Measurements from ENCODE around the gene DRAXIN. TPM values are rescaled to one million over a fixed set of nuclear protein-coding genes. Genes with fewer than 3 reads are reported as not detected.
A peak's percentile ranks its signal among the peaks of the same experiment; 100 is the strongest.

The DRAXIN gene
- total RNA-seq, 1 donor from 2014 or later = 1.7 TPM

DNA sequence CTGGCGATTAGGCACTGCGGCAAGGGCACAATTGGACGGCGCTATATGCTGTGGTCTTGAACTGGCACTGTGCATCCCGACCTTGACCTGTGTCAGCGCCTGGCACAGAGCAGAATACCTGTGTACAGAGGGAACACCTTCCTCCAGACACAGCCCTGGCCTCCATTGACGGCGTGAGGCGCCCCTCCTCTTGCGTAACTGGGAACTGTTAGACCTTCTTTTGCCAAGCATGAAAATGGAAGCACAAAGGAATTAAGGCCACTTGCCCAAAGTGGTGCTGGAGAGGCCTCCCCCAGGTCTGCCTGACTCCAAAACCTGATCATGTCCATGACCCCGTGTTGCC lies 37.6 kb downstream of the DRAXIN start:
- no peaks in the 10 kb centered on the region for H3K36me3 ChIP-seq (ENCODE audit: insufficient read depth, low read length)
- H3K4me2 ChIP-seq (ENCODE audit: low read length) = peak overlapping the region; percentile 1
- no peak overlapping the region for H3K4me3 ChIP-seq (ENCODE audit: insufficient read depth, low read depth, low read length)
- no peak overlapping the region for H3K4me3 Mint-ChIP-seq (ENCODE audit: unreplicated experiment)
- H3K9me3 ChIP-seq (ENCODE audit: insufficient read depth, low read depth, low read length) = no peaks in the 10 kb centered on the region
- no peak for DNase-seq (ENCODE audit: low read depth)
- H3K27ac Mint-ChIP-seq (ENCODE audit: unreplicated experiment) = no peak overlapping the region
- TF ChIP-seq CTCF (IDR thresholded peaks at IDR 0.05; ENCODE audit: insufficient read depth, low read depth, low read length) (no peak), EZH2 (IDR thresholded peaks at IDR 0.05; ENCODE audit: insufficient read depth, low read length) (no peak)
- no peak for FAIRE-seq
- peaks cover 2% of the 10 kb centered on the region for H3K27me3 ChIP-seq (ENCODE audit: insufficient read depth, low read length)
- H3K36me3 Mint-ChIP-seq (ENCODE audit: low read depth, unreplicated experiment) = no peaks in the 10 kb centered on the region
- H4K20me1 ChIP-seq (ENCODE audit: insufficient read depth, low read length) = no peaks in the 10 kb centered on the region
- H3K79me2 ChIP-seq (ENCODE audit: insufficient read depth, low read length) = no peaks in the 10 kb centered on the region
- peak overlapping the region; percentile 39 for H2AFZ ChIP-seq (ENCODE audit: low read depth, low read length)
- no peaks in the 10 kb centered on the region for H3K9me3 Mint-ChIP-seq (ENCODE audit: unreplicated experiment)
- H3K27me3 Mint-ChIP-seq (ENCODE audit: low read depth, unreplicated experiment) = peaks cover 7% of the 10 kb centered on the region
- H3K4me1 ChIP-seq (ENCODE audit: insufficient read depth, low read length) = peaks cover 16% of the 10 kb centered on the region
- H3K27ac ChIP-seq (ENCODE audit: low read depth, low read length) = no peak overlapping the region
- H3K9ac ChIP-seq (ENCODE audit: low read length) = no peak overlapping the region
- H3K4me1 Mint-ChIP-seq (ENCODE audit: low read depth, unreplicated experiment) = peaks cover 23% of the 10 kb centered on the region

DNA sequence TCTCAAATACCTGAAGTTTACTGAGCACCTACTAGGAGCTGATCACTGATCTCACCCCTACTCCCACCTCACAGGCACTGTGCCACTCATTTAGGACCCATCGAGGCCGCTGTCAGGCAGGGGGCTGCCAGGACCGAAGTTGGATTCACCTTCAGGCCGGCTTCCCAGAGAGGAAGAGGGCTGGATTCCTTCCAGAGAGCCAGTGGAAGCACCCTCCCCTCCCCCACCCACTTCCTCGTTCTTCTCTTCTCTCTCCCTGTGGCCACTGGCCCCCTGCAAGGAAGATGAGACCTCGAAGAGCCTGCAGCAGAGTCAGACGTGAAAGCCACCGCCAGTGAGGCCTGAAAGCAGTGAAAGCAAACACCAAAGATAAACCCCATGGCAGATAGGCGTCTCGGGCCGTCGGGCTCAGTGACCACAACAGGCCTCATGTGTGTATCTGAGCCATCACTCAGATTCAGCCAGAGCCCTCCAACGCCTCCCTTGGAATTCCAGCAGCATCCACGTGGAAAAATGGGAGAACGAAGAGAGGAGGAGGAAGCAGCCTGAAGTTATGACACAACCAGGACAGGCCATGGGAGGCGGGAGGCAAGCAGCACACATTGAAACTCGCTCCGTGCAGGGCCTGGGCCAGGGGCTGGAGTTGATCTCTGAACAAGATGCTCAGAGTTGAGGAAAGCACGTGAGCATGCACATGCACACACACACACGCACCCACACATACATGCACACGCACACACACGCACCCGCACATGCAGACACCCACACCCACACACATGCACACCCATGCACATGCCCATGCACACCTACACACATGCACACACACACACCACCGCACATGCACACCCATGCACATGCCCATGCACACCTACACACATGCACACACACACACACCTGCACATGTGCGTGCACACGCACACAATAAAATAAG lies 38.3 kb downstream of the DRAXIN start:
- Mint-ChIP-seq H3K27ac (ENCODE audit: unreplicated experiment) (peak overlapping the region; percentile 88), H3K4me1 (ENCODE audit: low read depth, unreplicated experiment) (peaks cover 23% of the 10 kb centered on the region), H3K36me3 (ENCODE audit: low read depth, unreplicated experiment) (no peaks in the 10 kb centered on the region), H3K9me3 (ENCODE audit: unreplicated experiment) (no peaks in the 10 kb centered on the region), H3K4me3 (ENCODE audit: unreplicated experiment) (no peak overlapping the region), H3K27me3 (ENCODE audit: low read depth, unreplicated experiment) (peaks cover 4% of the 10 kb centered on the region)
- FAIRE-seq (no peak), DNase-seq (ENCODE audit: low read depth) (no peak)
- H3K9ac ChIP-seq (ENCODE audit: low read length) = no peak overlapping the region
- peaks cover 2% of the 10 kb centered on the region for H3K27me3 ChIP-seq (ENCODE audit: insufficient read depth, low read length)
- no peak overlapping the region for H3K27ac ChIP-seq (ENCODE audit: low read depth, low read length)
- H4K20me1 ChIP-seq (ENCODE audit: insufficient read depth, low read length) = no peaks in the 10 kb centered on the region
- no peaks in the 10 kb centered on the region for H3K36me3 ChIP-seq (ENCODE audit: insufficient read depth, low read length)
- peak overlapping the region; percentile 1 for H3K4me2 ChIP-seq (ENCODE audit: low read length)
- H3K4me3 ChIP-seq (ENCODE audit: insufficient read depth, low read depth, low read length) = no peak overlapping the region
- H3K4me1 ChIP-seq (ENCODE audit: insufficient read depth, low read length) = peaks cover 16% of the 10 kb centered on the region
- H3K9me3 ChIP-seq (ENCODE audit: insufficient read depth, low read depth, low read length) = no peaks in the 10 kb centered on the region
- peak overlapping the region; percentile 39 for H2AFZ ChIP-seq (ENCODE audit: low read depth, low read length)
- H3K79me2 ChIP-seq (ENCODE audit: insufficient read depth, low read length) = no peaks in the 10 kb centered on the region
- no peak for TF ChIP-seq CTCF (IDR thresholded peaks at IDR 0.05; ENCODE audit: insufficient read depth, low read depth, low read length)

DNA sequence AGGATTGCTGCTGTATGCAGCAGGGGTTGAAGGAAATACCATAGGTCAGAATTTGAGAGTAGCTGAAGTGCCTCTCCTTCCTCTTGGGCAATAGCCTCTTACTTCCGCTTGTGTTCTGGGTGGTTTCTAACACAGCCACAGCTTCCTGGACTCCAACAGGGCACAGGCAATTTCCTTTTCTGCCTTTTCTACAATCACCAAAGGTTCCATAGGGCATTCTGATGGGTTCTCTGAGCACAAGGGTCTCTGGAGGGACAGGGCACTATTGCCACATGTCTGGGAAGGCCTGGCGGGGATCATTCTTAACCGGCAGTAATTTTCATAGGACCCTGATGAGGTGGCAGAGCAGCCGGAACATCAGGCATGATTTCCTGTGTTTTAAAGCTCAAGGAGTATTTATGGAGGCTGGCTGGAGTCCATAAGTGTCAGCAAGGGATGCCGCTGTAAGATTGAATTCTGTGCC lies 39.0 kb downstream of the DRAXIN start:
- no peaks in the 10 kb centered on the region for H3K9me3 Mint-ChIP-seq (ENCODE audit: unreplicated experiment)
- H3K27me3 Mint-ChIP-seq (ENCODE audit: low read depth, unreplicated experiment) = no peaks in the 10 kb centered on the region
- Histone ChIP-seq H3K27me3 (ENCODE audit: insufficient read depth, low read length) (no peaks in the 10 kb centered on the region), H3K4me2 (ENCODE audit: low read length) (peak overlapping the region; percentile 8), H3K36me3 (ENCODE audit: insufficient read depth, low read length) (no peaks in the 10 kb centered on the region), H4K20me1 (ENCODE audit: insufficient read depth, low read length) (no peaks in the 10 kb centered on the region), H3K4me1 (ENCODE audit: insufficient read depth, low read length) (peaks cover 17% of the 10 kb centered on the region), H2AFZ (ENCODE audit: low read depth, low read length) (peak overlapping the region; percentile 1), H3K4me3 (ENCODE audit: insufficient read depth, low read depth, low read length) (no peak overlapping the region), H3K79me2 (ENCODE audit: insufficient read depth, low read length) (no peaks in the 10 kb centered on the region), H3K9me3 (ENCODE audit: insufficient read depth, low read depth, low read length) (no peaks in the 10 kb centered on the region), H3K27ac (ENCODE audit: low read depth, low read length) (no peak overlapping the region), H3K9ac (ENCODE audit: low read length) (no peak overlapping the region)
- TF ChIP-seq CTCF (IDR thresholded peaks at IDR 0.05; ENCODE audit: insufficient read depth, low read depth, low read length) (no peak), EZH2 (IDR thresholded peaks at IDR 0.05; ENCODE audit: insufficient read depth, low read length) (no peak)
- H3K4me3 Mint-ChIP-seq (ENCODE audit: unreplicated experiment) = no peak overlapping the region
- no peak for FAIRE-seq
- peaks cover 23% of the 10 kb centered on the region for H3K4me1 Mint-ChIP-seq (ENCODE audit: low read depth, unreplicated experiment)
- H3K36me3 Mint-ChIP-seq (ENCODE audit: low read depth, unreplicated experiment) = no peaks in the 10 kb centered on the region
- DNase-seq (ENCODE audit: low read depth) = no peak
- peak overlapping the region; percentile 8 for H3K27ac Mint-ChIP-seq (ENCODE audit: unreplicated experiment)
